OCI-LY3 (cell line): ENCODE results near the gene PXN.

Experiments used
- EZH2phosphoT487 ChIP-seq: fragments of 200-600 bp; shearing (Covaris generic); IDR thresholded peaks from 2 replicates; pipeline ENCODE4 v1.6.1; 2018; ENCODE audit warnings: antibody characterized with exemption, mixed run types, low read depth
- TF ChIP-seq, protein P1 (sequence below): fragments of 200-600, 300-600 bp; sonication (generic); IDR thresholded peaks from 2 replicates; pipeline ENCODE4 v1.5.1; 2014; ENCODE audit warnings: antibody characterized with exemption, low read length, low read depth

DNA sequence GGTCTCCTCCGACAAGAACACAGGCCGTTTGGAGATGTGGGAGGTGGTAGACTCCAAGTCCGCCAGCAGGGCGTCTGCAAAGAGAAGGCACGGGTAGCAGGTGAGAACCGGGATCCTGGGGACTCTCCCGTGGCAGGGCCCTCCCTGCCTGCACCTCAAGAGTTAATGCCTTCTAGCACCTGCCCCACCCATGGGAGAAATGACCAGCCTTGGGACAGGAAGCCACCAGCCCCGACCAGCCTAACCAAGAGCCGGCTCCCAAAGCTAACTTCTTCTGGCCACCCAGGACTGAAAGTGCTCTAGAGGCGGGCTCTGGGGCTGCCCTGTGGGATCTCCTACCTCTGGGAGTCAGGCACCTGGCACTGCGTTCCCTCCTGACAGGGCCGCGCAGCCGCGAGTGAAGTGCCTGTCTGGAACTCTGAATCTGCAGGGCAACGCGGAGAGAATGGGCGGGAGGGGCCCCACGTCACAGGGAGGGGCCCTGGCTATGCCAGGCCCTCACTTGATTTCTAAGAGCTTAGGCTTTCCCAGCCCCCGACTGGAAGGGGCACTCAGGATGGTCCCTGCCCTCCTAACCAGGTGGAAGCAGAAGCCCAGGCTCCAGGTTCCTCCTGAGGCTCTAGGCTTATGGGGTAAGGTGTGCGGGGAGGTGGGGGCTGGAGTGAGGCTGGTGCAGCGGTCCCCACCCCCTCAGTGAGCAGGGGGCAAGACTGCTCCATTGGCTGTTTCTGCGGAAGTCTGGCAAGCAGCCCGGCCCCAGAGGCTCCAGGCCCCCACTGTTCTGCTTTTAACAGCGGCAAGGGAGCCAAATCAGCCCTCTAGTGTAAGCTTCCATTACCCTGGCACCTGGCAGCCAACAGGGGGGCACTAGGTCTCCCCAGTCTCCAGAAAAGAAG is 41.0 kb downstream of the PXN start:
- TF ChIP-seq, protein P1, sequence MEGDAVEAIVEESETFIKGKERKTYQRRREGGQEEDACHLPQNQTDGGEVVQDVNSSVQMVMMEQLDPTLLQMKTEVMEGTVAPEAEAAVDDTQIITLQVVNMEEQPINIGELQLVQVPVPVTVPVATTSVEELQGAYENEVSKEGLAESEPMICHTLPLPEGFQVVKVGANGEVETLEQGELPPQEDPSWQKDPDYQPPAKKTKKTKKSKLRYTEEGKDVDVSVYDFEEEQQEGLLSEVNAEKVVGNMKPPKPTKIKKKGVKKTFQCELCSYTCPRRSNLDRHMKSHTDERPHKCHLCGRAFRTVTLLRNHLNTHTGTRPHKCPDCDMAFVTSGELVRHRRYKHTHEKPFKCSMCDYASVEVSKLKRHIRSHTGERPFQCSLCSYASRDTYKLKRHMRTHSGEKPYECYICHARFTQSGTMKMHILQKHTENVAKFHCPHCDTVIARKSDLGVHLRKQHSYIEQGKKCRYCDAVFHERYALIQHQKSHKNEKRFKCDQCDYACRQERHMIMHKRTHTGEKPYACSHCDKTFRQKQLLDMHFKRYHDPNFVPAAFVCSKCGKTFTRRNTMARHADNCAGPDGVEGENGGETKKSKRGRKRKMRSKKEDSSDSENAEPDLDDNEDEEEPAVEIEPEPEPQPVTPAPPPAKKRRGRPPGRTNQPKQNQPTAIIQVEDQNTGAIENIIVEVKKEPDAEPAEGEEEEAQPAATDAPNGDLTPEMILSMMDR, result no peak
- no peak for TF ChIP-seq EZH2phosphoT487
